Superior temporal gyrus (tissue), 1 donor: ENCODE measurements around the gene SUGT1.

ENCODE experiments used
- DNase-seq: peaks from one replicate; pipeline ENCODE4 v3.0.0-alpha.2; 2016; ENCODE audit errors: extremely low spot score

Gene SUGT1

GRCh38 chr13:52737965-52738364 is 85.3 kb downstream of the SUGT1 start:
- DNase-seq, result peak; percentile 43

- DNase-seq, result no peak
These were observed 86.3 kb downstream of the SUGT1 start for GRCh38 chr13:52738719-52739467.

GRCh38 chr13:52739468-52740071 is 86.9 kb downstream of the SUGT1 start, which contains the start of gene CNMD:
CNMD (minus strand) TSS chr13:52739820; CDS start chr13:52739701, 119 bp downstream.
- no peak for DNase-seq

GRCh38 chr13:52743569-52743968 is 90.9 kb downstream of the SUGT1 start:
- no peak for DNase-seq

- DNase-seq, result peak; percentile 44
These were observed 91.4 kb downstream of the SUGT1 start for GRCh38 chr13:52743988-52744387.

GRCh38 chr13:52744842-52745375 is 92.3 kb downstream of the SUGT1 start:
- no peak for DNase-seq

GRCh38 chr13:52746141-52746540 is 93.5 kb downstream of the SUGT1 start:
- no peak for DNase-seq

GRCh38 chr13:52749419-52749818 is 96.8 kb downstream of the SUGT1 start:
- no peak for DNase-seq
